Kidney (tissue), 14 donors: ENCODE measurements around the gene PRKN. TPM values are rescaled to one million over a fixed set of nuclear protein-coding genes. Genes with fewer than 3 reads are reported as not detected.

Experiments used
- DNase-seq, 5 donors: peaks; one replicate each; pipeline ENCODE4 v3.0.0-alpha.2; 2013 to 2020
- FAIRE-seq: peaks from 2 replicates; lab custom pipeline; 2012; peaks lifted over from hg19 to GRCh38; lab: Jason Lieb, UNC
- H3K27ac ChIP-seq, 2 donors: one replicate each; pipeline ENCODE4 v1.7.0; 2013; ENCODE audit warnings: low read depth in 2 of 2, low read length in 2 of 2, inconsistent platforms in 1 of 2
- H3K27me3 ChIP-seq: one replicate; pipeline ENCODE4 v1.7.1; 2013; ENCODE audit warnings: low read length, inconsistent platforms; ENCODE audit not compliant: control insufficient read depth, insufficient read depth
- H3K36me3 ChIP-seq, 3 donors: one replicate each; pipeline versions ENCODE4 v1.7.0 to v1.7.1; 2013; ENCODE audit warnings: low read length in 3 of 3, control low read depth in 1 of 3, inconsistent platforms in 1 of 3; ENCODE audit not compliant: insufficient read depth in 3 of 3, control insufficient read depth in 2 of 3
- H3K4me1 ChIP-seq, 3 donors: one replicate each; pipeline versions ENCODE4 v1.7.0 to v1.7.1; 2013; ENCODE audit warnings: low read length in 3 of 3, inconsistent platforms in 1 of 3, low read depth in 1 of 3; ENCODE audit not compliant: control insufficient read depth in 2 of 3, insufficient read depth in 2 of 3
- H3K4me3 ChIP-seq, 3 donors: one replicate each; pipeline versions ENCODE4 v1.7.0 to v1.8.1; 2013; ENCODE audit warnings: low read length in 3 of 3, control low read depth in 1 of 3, inconsistent platforms in 1 of 3
- H3K9ac ChIP-seq, 3 donors: one replicate each; pipeline versions ENCODE4 v1.7.0 to v1.7.1; 2013; ENCODE audit warnings: low read length in 3 of 3, control low read depth in 1 of 3, inconsistent platforms in 1 of 3
- H3K9me3 ChIP-seq, 3 donors: one replicate each; pipeline versions ENCODE4 v1.7.0 to v1.7.1; 2013; ENCODE audit warnings: low read length in 3 of 3, control low read depth in 1 of 3, inconsistent platforms in 1 of 3; ENCODE audit not compliant: control insufficient read depth in 2 of 3, insufficient read depth in 1 of 3
- intact Hi-C: fragments of 100-400 bp; cut with DNase I; formaldehyde crosslinking; loops from one replicate; pipeline ENCODE4 v1.11.1; 2022
- polyA plus RNA-seq: library from polyadenylated mRNA; stranded (reverse); fragments of 350-450 nt; fragmentation: Illumina TruSeq; extraction: RNeasy Lipid Tissue Mini Kit (QIAGEN cat#74804); gene quantifications from one replicate; pipeline ENCODE4 v1.2.3, GENCODE V29; 2014; ENCODE audit warnings: low read depth, low replicate concordance; ENCODE audit not compliant: insufficient read depth
- total RNA-seq: library from RNA; stranded (reverse); fragmentation: NEBNext Ultra II Directional; extraction: Animal tissue kit (Norgen Biotek cat#: 25700); gene quantifications from one replicate; pipeline ENCODE4 v1.2.1, GENCODE V29; 2021
- TF ChIP-seq, protein P1 (sequence below): IDR thresholded peaks from 3 replicates; pipeline ENCODE4 v1.5.1; 2012; ENCODE audit warnings: mild to moderate bottlenecking, moderate library complexity, borderline replicate concordance; ENCODE audit not compliant: insufficient read depth; ENCODE audit errors: extremely low read depth
- donor health status: control.
- donor health status: control.
- donor health status: control.
- donor health status: control.
- donor health status: control.
- donor health status: DM: yes; HTN: yes; CAD: no.
- donor health status: Normal renal cell carcinoma (clear cell type).

Gene PRKN
- total and polyA plus RNA-seq, 2 donors from 2014 or later, result 8.6 to 10.4 TPM

DNA sequence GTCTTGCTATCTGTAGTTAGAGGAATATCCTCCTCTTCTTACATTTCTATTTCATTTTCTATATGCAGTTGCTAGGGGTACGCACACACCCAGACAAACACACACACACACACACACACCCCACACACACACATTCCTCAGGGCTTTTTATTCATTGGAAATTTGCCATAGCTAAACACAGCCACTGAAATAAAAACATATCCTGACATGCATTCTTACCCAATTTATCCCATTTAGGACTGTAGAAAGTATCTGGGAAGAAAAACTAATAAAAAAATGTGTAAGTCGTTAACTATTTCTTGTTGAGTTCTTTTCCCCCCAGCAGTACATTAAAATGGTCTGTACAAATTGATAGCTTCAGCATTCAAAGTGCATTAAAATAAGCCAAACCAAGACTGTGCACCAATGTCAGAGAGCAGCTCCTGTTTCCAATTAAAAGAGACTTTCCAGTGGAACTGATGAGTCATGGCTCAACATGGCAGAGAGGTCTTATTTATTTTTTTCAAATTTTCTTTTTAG is 1095.8 kb downstream of the PRKN start:
- no peaks in the 10 kb centered on the region for H3K27me3 ChIP-seq
- intact Hi-C loops, result no loop called here
- DNase-seq (peak in 3 of 5 donors; percentile 42 to 86 (median 72)), FAIRE-seq (no peak)
- H3K4me1 ChIP-seq, result peaks cover 0 to 4% (median 0%) of the 10 kb centered on the region in 3 donors
- TF ChIP-seq, protein P1, sequence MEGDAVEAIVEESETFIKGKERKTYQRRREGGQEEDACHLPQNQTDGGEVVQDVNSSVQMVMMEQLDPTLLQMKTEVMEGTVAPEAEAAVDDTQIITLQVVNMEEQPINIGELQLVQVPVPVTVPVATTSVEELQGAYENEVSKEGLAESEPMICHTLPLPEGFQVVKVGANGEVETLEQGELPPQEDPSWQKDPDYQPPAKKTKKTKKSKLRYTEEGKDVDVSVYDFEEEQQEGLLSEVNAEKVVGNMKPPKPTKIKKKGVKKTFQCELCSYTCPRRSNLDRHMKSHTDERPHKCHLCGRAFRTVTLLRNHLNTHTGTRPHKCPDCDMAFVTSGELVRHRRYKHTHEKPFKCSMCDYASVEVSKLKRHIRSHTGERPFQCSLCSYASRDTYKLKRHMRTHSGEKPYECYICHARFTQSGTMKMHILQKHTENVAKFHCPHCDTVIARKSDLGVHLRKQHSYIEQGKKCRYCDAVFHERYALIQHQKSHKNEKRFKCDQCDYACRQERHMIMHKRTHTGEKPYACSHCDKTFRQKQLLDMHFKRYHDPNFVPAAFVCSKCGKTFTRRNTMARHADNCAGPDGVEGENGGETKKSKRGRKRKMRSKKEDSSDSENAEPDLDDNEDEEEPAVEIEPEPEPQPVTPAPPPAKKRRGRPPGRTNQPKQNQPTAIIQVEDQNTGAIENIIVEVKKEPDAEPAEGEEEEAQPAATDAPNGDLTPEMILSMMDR, result no peak
- H3K4me3 ChIP-seq, result no peak overlapping the region
- no peak overlapping the region for H3K9ac ChIP-seq
- no peaks in the 10 kb centered on the region for H3K9me3 ChIP-seq
- H3K36me3 ChIP-seq, result no peaks in the 10 kb centered on the region
- H3K27ac ChIP-seq, result no peak overlapping the region

DNA sequence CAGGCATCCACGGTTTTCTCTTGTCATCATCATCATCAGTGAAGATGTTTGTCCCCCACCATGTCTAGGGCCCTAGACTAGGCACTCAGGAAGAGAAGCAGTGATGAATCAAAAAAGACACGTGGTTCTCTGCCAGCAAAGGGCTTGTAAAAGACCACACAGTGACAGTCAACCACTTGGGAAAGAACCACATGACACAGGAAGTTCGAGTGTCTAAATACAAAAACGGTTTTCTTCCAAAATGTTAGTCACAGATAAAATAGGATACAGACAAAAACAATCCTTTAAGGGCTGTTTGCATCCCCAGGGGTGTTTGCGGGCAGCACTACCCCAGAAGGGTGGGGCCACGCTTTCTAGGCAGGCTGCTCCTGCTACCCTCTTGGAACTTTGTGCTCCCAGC is 1096.9 kb downstream of the PRKN start:
- Histone ChIP-seq H3K9me3 (no peaks in the 10 kb centered on the region), H3K27ac (no peak overlapping the region), H3K9ac (no peak overlapping the region), H3K4me3 (no peak overlapping the region), H3K4me1 (peaks cover 0 to 4% (median 0%) of the 10 kb centered on the region in 3 donors), H3K27me3 (no peaks in the 10 kb centered on the region), H3K36me3 (no peaks in the 10 kb centered on the region)
- no peak for FAIRE-seq
- DNase-seq, result no peak
- intact Hi-C loops, result no loop called here
- TF ChIP-seq, protein P1, result no peak

DNA sequence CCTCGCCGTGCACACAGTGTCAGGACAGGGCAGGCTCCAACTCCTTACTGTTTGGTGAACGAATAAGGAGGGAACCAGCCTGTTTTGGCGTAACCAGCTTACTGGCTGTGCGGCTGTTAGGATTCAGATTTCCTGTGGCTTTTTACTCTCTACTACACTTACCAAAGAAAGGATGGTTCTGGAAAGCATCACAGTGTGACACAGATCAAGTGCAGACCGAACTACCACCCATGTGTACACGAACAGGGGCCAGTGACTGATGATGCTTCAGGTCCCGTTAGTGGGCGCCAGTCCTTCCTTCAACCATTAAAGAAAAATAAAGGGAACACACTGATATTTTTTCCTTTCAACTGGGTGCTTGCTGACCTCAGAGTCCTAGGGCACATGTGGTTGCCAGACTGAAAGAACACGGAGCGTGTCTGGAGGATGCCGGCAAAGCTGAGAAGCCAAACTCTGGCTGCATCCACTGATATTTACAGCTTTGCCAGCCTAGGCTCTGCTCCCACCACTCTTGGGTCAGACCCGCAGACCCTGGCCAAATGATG is 1101.4 kb downstream of the PRKN start:
- no peak overlapping the region for H3K27ac ChIP-seq
- H3K9me3 ChIP-seq, result no peaks in the 10 kb centered on the region
- DNase-seq (no peak), FAIRE-seq (no peak)
- no peaks in the 10 kb centered on the region for H3K27me3 ChIP-seq
- TF ChIP-seq, protein P1, result no peak
- no peak overlapping the region for H3K4me3 ChIP-seq
- intact Hi-C loops, result no loop called here
- no peak overlapping the region for H3K9ac ChIP-seq
- H3K36me3 ChIP-seq, result no peaks in the 10 kb centered on the region
- H3K4me1 ChIP-seq, result no peaks in the 10 kb centered on the region
